Vagina (tissue), 2 donors: Measurements from ENCODE around the gene ZBTB8OS.

Experiments used
- CTCF ChIP-seq, 3 experiments: fragments of 450-650 bp in 2 of 3; fragments of 200-600 bp in 1 of 3; sonication (generic) in 1 of 3; IDR thresholded peaks; one replicate each; pipeline ENCODE4 v1.5.1; 2017 to 2019; ENCODE audit warnings: antibody characterized with exemption in 3 of 3, mild to moderate bottlenecking in 2 of 3, moderate library complexity in 2 of 3
- POLR2A ChIP-seq, 2 donors: fragments of 450-650 bp; IDR thresholded peaks; one replicate each; pipeline ENCODE4 v1.6.1; 2017; ENCODE audit warnings: antibody characterized with exemption in 2 of 2, mild to moderate bottlenecking in 2 of 2, moderate library complexity in 2 of 2
- POLR2AphosphoS5 ChIP-seq, 2 donors: sonication (generic); formaldehyde crosslinking; IDR thresholded peaks; one replicate each; pipeline ENCODE4 v1.9.0; 2017; ENCODE audit warnings: antibody characterized with exemption in 2 of 2, mild to moderate bottlenecking in 2 of 2, low read depth in 1 of 2; ENCODE audit not compliant: insufficient read depth in 1 of 2

- no peak for TF ChIP-seq POLR2AphosphoS5 (IDR thresholded peaks at IDR 0.05; ENCODE audit: insufficient read depth in 1 of 2, low read depth in 1 of 2)
- TF ChIP-seq CTCF (IDR thresholded peaks at IDR 0.05): no peak
- TF ChIP-seq POLR2A (IDR thresholded peaks at IDR 0.05): no peak
Observed at GRCh38 chr1:32680642-32681041, 30.3 kb upstream of the ZBTB8OS start.
